GM18526 (cell line): ENCODE results near the gene PPT2.

ENCODE experiments used
- POLR2A ChIP-seq: IDR thresholded peaks from 3 replicates; pipeline ENCODE4 v1.6.1; 2011; ENCODE audit not compliant: insufficient read length; ENCODE audit errors: extremely low read depth

PPT2 gene

GRCh38 chr6:32140420-32141046 lies 13.4 kb upstream of the PPT2 start:
- no peak for TF ChIP-seq POLR2A

- TF ChIP-seq POLR2A, result no peak
Observed at GRCh38 chr6:32146287-32146686, 7.7 kb upstream of the PPT2 start.

GRCh38 chr6:32146687-32147086 lies 7.3 kb upstream of the PPT2 start:
- TF ChIP-seq POLR2A, result no peak

- TF ChIP-seq POLR2A, result no peak
Observed at GRCh38 chr6:32147401-32148132, 6.4 kb upstream of the PPT2 start.

- TF ChIP-seq POLR2A, result no peak
Observed at GRCh38 chr6:32148289-32149091, 5.5 kb upstream of the PPT2 start.

GRCh38 chr6:32149092-32149755 lies 4.7 kb upstream of the PPT2 start:
- TF ChIP-seq POLR2A, result no peak

GRCh38 chr6:32149932-32150870 lies 3.7 kb upstream of the PPT2 start:
- TF ChIP-seq POLR2A, result no peak

GRCh38 chr6:32151181-32151862 lies 2.6 kb upstream of the PPT2 start:
- TF ChIP-seq POLR2A, result no peak

GRCh38 chr6:32151863-32152768 lies 1.8 kb upstream of the PPT2 start, which contains the start of gene PRRT1:
Gene PRRT1, minus strand, starts transcription at chr6:32151939. Its CDS starts 112 bp downstream, at chr6:32151827.
- TF ChIP-seq POLR2A, result no peak

GRCh38 chr6:32152769-32153563 lies 975 bp upstream of the PPT2 start:
- TF ChIP-seq POLR2A, result no peak

GRCh38 chr6:32154514-32155161 lies 697 bp downstream of the PPT2 start:
- TF ChIP-seq POLR2A, result no peak
